ENCODE results near the gene WWC2.
A peak's percentile ranks its signal among the peaks of the same experiment; 100 is the strongest.

WWC2 gene

DNA sequence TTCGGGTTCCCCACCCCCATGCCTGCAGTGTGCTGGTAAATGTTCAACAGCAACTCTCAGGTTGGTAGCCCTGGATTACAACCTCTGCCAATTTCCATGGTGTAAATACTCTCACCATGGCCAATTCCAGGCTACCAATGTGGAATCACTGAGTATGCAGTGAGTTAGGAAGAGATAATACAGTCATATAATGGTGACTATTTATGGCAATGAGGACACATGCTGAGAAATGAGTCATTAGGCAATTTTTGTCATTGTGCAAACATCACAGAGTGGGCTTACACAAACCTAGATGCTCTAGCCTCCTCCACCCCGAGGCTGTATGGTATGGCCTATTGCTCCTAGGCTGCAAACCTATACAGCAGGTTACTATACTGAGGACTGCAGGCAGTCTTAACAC lies 227.8 kb downstream of the WWC2 start:
- TF ChIP-seq, protein P1, sequence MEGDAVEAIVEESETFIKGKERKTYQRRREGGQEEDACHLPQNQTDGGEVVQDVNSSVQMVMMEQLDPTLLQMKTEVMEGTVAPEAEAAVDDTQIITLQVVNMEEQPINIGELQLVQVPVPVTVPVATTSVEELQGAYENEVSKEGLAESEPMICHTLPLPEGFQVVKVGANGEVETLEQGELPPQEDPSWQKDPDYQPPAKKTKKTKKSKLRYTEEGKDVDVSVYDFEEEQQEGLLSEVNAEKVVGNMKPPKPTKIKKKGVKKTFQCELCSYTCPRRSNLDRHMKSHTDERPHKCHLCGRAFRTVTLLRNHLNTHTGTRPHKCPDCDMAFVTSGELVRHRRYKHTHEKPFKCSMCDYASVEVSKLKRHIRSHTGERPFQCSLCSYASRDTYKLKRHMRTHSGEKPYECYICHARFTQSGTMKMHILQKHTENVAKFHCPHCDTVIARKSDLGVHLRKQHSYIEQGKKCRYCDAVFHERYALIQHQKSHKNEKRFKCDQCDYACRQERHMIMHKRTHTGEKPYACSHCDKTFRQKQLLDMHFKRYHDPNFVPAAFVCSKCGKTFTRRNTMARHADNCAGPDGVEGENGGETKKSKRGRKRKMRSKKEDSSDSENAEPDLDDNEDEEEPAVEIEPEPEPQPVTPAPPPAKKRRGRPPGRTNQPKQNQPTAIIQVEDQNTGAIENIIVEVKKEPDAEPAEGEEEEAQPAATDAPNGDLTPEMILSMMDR (IDR thresholded peaks at IDR 0.05; ENCODE audit: low read depth, low read length), result no peak
- in situ Hi-C loops (cut with HindIII; ENCODE audit: low sequenced_read_pairs), result no loop called here
- DNase-seq (ENCODE audit: low read depth, low spot score), result peak; percentile 25
- H3K4me3 ChIP-seq (ENCODE audit: low read depth, low read length), result no peak overlapping the region

DNA sequence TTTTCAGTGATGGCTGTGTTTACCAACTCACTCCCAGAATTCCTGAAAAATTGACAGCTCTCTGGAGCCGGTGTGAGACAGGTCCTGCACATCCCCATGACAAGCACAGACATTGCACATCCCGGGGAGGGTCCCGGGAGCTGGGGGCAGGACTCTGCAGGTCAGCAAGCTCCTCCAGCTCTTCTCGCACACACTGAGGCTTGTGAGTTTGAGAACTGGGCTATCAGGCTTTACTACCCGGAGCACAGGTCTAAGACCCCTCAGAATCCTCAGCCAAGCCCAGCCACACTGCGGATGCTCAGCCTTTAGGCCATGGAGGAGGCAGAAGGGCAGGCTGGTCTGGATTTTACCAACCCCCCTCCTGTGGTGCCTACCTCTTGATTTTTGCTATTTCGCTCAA lies 228.8 kb downstream of the WWC2 start:
- no peak for DNase-seq (ENCODE audit: low read depth, low spot score)
- TF ChIP-seq, protein P1 (IDR thresholded peaks at IDR 0.05; ENCODE audit: low read depth, low read length), result no peak
- in situ Hi-C loops (cut with HindIII; ENCODE audit: low sequenced_read_pairs), result no loop called here
- H3K4me3 ChIP-seq (ENCODE audit: low read depth, low read length), result no peak overlapping the region

DNA sequence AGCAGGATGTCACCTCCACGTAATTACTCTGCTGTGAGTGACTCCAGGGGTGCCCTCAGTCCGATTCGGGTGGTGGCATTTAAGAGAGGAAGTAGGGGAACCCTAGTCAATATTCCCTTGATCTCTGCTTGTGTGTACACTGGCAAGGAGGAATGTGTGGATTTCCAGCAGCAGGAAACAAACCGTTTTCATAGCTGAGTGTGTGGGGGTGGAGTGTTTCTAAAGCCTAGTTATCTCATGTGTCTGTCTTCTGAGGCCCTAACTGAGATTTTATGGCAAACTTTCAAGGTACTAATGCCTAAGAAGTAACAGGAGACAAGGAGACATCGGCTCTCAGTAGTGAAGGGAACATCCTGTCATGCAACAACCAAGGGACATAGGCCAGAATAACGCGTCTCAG lies 229.8 kb downstream of the WWC2 start:
- H3K4me3 ChIP-seq (ENCODE audit: low read depth, low read length), result no peak overlapping the region
- peak; percentile 23 for DNase-seq (ENCODE audit: low read depth, low spot score)
- in situ Hi-C loops (cut with HindIII; ENCODE audit: low sequenced_read_pairs), result no loop called here
- TF ChIP-seq, protein P1 (IDR thresholded peaks at IDR 0.05; ENCODE audit: low read depth, low read length), result no peak

DNA sequence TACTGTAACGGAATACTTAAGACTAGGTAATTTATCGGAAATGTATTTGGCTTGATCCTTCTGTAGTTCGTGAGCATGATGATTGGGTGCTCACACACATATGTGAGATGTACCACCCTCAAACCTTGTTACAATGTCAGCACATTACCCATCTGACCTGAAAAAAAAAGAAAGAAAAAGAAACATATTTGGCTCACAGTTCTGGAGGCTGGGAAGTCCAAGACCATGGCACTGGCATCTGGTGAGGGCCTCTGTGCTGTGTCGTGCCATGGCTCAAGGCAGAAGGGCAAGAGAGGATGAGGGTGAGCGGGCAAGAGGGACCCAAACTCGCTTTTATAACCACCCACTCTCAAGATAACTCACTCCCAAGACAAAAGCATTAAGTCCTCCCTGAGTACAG lies 230.2 kb downstream of the WWC2 start:
- no peak for DNase-seq (ENCODE audit: low read depth, low spot score)
- H3K4me3 ChIP-seq (ENCODE audit: low read depth, low read length), result no peak overlapping the region
- in situ Hi-C loops (cut with HindIII; ENCODE audit: low sequenced_read_pairs), result no loop called here
- TF ChIP-seq, protein P1 (IDR thresholded peaks at IDR 0.05; ENCODE audit: low read depth, low read length), result no peak

DNA sequence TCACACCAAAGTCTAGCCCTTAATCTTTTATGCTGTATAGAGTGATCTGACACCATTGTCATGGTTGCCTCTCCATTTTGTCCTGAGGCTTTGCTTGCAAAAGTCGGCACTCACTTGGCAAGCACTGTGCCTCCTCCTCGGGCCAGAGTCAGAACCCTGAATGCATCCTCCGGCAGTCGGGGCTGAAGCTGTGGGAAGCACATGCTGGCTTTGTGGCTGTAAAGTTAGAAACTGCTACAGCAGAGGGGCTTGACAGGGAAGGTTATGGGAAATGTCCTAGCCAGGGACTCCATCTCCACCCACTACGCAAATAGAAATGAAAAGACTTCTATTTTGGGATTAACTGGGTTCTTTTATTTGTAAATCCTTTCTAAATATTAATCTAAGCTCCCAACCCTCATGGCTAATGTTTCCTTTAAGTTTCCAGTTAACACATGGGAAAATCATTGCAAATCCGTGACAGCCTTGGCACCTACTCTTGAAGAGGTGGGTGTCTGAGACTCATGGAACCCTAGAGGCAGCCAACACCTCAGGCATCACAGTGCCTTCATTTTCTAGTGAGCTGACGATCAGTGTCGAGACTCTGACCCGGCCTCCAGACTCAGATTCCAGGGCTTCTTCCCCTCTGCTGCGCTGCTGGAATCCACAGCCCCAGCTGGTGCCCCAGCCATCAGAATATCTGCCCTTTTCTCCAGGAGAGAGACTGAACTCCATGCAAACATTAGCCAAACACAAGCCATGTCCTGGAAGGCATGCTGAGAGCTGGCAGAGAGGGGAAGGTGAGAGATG lies 231.1 kb downstream of the WWC2 start:
- TF ChIP-seq, protein P1 (IDR thresholded peaks at IDR 0.05; ENCODE audit: low read depth, low read length), result no peak
- in situ Hi-C loops (cut with HindIII; ENCODE audit: low sequenced_read_pairs), result no loop called here
- H3K4me3 ChIP-seq (ENCODE audit: low read depth, low read length), result no peak overlapping the region
- DNase-seq (ENCODE audit: low read depth, low spot score), result no peak

DNA sequence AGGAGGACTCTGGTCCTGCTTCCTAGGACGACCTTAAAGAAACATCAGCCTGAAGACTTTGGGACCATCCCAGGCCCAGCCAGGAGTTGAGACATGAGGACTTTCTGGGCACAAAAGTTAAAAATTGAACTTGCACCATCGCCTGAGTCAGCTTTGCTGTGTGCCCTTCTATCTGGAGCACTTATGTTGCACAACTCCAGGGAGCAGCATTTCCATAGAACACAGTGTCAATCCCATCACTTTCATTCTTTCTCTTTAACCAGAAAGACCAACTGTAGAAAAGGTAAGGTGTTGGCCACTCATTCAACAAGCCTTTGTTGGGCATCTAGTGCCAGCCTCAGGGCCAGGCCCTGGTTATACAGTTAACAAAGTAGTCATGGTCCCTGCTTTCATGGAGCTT lies 231.8 kb downstream of the WWC2 start:
- in situ Hi-C loops (cut with HindIII; ENCODE audit: low sequenced_read_pairs), result no loop called here
- no peak overlapping the region for H3K4me3 ChIP-seq (ENCODE audit: low read depth, low read length)
- TF ChIP-seq, protein P1 (IDR thresholded peaks at IDR 0.05; ENCODE audit: low read depth, low read length), result no peak
- DNase-seq (ENCODE audit: low read depth, low spot score), result no peak
